ENCODE data around the gene TXNDC2. TPM values are rescaled to one million over a fixed set of nuclear protein-coding genes. Genes with fewer than 3 reads are reported as not detected.

TXNDC2 gene
- total and polyA plus RNA-seq, 4 donors = 0.12 to 0.19 (median 0.16) TPM; not detected in 1

DNA sequence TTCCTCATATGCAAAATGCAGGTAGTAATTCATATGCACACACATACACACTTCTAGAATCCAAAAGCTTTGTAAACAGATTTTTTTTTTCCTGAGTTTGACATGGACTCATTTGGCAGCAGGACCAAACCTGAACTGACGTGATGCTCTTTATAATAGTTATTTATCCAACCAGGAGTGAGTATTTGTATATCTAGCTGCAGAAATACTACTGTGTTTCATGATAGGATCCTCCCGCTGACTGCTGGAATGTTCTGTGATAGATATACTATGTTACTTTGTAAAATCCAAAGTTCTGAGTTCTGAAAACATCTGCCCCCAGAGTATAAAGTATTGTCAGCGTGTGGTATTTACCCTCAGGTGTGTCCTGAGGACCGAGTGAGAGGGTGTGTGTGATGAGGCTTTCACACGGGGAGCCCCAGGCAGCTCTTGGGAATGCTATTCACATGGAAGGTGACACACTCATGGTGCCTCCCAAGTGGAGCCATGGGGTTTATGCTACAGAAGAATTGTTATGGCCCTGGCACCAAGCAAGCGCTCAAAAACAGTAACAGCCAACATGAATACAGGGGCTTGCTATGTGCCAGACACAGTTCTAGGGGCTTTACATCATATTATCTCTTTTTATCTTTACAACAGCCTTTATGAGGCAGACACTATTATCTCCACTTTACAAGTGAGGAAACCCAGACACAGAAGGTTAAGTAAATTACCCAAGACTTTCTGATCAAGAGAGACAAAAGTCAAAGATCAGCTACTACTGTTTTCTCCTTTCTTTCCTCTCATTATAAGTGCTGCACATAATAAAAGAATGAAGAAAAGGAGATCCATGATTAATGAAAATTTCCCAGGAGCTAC is 16.7 kb upstream of the TXNDC2 start:
- ATAC-seq (ENCODE audit: insufficient read depth, low FRiP score) = no peak
- Histone ChIP-seq H3K36me3 (ENCODE audit: control insufficient read depth in 4 of 4, insufficient read depth in 4 of 4, low read length in 4 of 4) (no peaks in the 10 kb centered on the region), H3K9ac (ENCODE audit: insufficient read depth in 1 of 2, low read length in 2 of 2) (no peak overlapping the region), H3K4me3 (no peak overlapping the region), H3K27ac (ENCODE audit: low read depth in 1 of 2, low read length in 1 of 2) (no peak overlapping the region), H3K27me3 (ENCODE audit: control insufficient read depth in 3 of 3, insufficient read depth in 3 of 3, low read length in 2 of 3) (no peaks in the 10 kb centered on the region), H3K9me3 (ENCODE audit: control insufficient read depth in 4 of 4, insufficient read depth in 3 of 4, low read length in 3 of 4) (peaks cover 0 to 4% (median 2%) of the 10 kb centered on the region in 4 donors), H3K4me1 (ENCODE audit: control insufficient read depth in 5 of 5, insufficient read depth in 5 of 5, low read length in 5 of 5) (peaks cover 0 to 7% (median 0%) of the 10 kb centered on the region in 5 donors)
- TF ChIP-seq, protein P1, sequence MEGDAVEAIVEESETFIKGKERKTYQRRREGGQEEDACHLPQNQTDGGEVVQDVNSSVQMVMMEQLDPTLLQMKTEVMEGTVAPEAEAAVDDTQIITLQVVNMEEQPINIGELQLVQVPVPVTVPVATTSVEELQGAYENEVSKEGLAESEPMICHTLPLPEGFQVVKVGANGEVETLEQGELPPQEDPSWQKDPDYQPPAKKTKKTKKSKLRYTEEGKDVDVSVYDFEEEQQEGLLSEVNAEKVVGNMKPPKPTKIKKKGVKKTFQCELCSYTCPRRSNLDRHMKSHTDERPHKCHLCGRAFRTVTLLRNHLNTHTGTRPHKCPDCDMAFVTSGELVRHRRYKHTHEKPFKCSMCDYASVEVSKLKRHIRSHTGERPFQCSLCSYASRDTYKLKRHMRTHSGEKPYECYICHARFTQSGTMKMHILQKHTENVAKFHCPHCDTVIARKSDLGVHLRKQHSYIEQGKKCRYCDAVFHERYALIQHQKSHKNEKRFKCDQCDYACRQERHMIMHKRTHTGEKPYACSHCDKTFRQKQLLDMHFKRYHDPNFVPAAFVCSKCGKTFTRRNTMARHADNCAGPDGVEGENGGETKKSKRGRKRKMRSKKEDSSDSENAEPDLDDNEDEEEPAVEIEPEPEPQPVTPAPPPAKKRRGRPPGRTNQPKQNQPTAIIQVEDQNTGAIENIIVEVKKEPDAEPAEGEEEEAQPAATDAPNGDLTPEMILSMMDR (IDR thresholded peaks at IDR 0.05; ENCODE audit: control extremely low read depth, extremely low read depth) = no peak
- no peak for DNase-seq
- WGBS, 2 donors = 71 to 72% methylated on average over 6 of the region's 6 CpGs

DNA sequence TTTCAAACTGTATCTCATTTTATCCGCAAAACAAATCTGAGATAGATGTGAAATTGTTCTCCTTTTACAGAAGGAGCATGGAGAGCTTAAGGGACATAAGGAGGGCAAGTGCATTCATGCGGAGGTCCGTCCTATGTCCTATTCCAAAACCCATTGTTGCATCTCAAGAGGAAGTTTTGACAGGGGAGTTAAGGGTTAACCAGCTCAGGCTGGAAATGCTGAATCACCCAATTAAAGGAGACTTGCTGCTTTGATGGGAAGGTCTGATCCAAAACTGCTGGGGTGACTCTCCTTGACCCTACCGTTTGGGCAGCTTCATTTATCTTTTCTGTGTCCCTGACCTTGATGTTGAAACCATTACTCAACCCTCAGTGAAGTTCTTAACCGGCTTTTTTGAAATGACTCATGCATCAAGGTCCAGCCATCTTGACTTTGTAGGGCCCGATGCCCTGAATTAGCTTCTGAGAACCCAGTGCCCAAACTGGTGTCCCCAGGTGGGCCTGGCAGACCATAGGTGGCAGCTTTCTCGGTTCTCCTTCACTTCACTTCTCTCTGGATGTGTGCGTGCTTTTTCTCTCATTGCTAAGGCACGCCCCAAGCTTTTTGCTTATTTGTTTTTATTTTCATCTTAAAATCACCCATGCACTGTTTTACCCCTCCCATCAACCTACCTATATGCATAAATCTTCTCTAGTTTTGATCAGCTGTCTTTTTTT is 15.9 kb upstream of the TXNDC2 start:
- DNase-seq (no peak), ATAC-seq (ENCODE audit: insufficient read depth, low FRiP score) (peak; percentile 54)
- Histone ChIP-seq H3K4me3 (no peak overlapping the region), H3K9me3 (ENCODE audit: control insufficient read depth in 4 of 4, insufficient read depth in 3 of 4, low read length in 3 of 4) (peaks cover 0 to 4% (median 2%) of the 10 kb centered on the region in 4 donors), H3K36me3 (ENCODE audit: control insufficient read depth in 4 of 4, insufficient read depth in 4 of 4, low read length in 4 of 4) (no peaks in the 10 kb centered on the region), H3K27me3 (ENCODE audit: control insufficient read depth in 3 of 3, insufficient read depth in 3 of 3, low read length in 2 of 3) (no peaks in the 10 kb centered on the region), H3K9ac (ENCODE audit: insufficient read depth in 1 of 2, low read length in 2 of 2) (no peak overlapping the region), H3K4me1 (ENCODE audit: control insufficient read depth in 5 of 5, insufficient read depth in 5 of 5, low read length in 5 of 5) (peaks cover 0 to 7% (median 0%) of the 10 kb centered on the region in 5 donors), H3K27ac (ENCODE audit: low read depth in 1 of 2, low read length in 1 of 2) (peak overlapping the region in 1 of 2 donors; percentile 8)
- TF ChIP-seq, protein P1 (IDR thresholded peaks at IDR 0.05; ENCODE audit: control extremely low read depth, extremely low read depth) = no peak
- 58 to 62% methylated on average over 9 of the region's 9 CpGs for WGBS, 2 donors

DNA sequence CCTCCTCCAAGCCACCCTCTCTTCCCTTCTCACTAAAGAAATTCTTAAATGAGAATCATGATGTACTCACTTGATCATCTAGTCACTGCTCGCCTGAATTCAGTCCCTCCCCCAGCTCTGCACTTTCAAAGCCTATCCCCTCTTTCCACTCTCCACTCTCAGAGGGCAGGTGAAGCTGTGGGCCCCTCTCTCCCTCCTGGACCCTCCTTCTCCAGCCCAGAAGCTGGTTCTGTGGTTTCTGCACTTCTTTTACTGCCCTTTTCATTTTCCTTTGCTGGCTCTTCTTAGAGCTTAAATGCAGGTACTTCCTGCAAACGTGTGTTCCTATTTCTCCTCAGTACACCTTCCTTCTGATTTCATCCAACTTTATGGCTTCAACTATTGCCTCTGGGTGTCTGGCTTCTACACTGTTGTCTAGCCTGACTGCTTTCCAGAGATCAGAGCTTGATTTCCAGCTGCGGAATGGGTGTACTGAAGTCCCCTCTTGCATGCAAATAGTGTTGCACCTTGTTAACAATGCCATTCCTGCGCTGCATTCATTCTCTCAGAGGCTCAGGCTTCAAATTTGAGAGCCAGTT is 15.3 kb upstream of the TXNDC2 start:
- no peaks in the 10 kb centered on the region for H3K36me3 ChIP-seq (ENCODE audit: control insufficient read depth in 4 of 4, insufficient read depth in 4 of 4, low read length in 4 of 4)

More for the DNA sequence above, 15.3 kb upstream of the TXNDC2 start:
- Histone ChIP-seq H3K9me3 (ENCODE audit: control insufficient read depth in 4 of 4, insufficient read depth in 3 of 4, low read length in 3 of 4) (peaks cover 0 to 4% (median 0%) of the 10 kb centered on the region in 4 donors), H3K4me3 (no peak overlapping the region), H3K27ac (ENCODE audit: low read depth in 1 of 2, low read length in 1 of 2) (no peak overlapping the region), H3K9ac (ENCODE audit: insufficient read depth in 1 of 2, low read length in 2 of 2) (no peak overlapping the region), H3K27me3 (ENCODE audit: control insufficient read depth in 3 of 3, insufficient read depth in 3 of 3, low read length in 2 of 3) (no peaks in the 10 kb centered on the region), H3K4me1 (ENCODE audit: control insufficient read depth in 5 of 5, insufficient read depth in 5 of 5, low read length in 5 of 5) (peaks cover 0 to 7% (median 0%) of the 10 kb centered on the region in 5 donors)
- ATAC-seq (ENCODE audit: insufficient read depth, low FRiP score) (no peak), DNase-seq (no peak)
- WGBS, 2 donors = 75 to 77% methylated on average over 4 of the region's 4 CpGs
- TF ChIP-seq, protein P1 (IDR thresholded peaks at IDR 0.05; ENCODE audit: control extremely low read depth, extremely low read depth) = no peak
